CD4-positive, alpha-beta T cell treated with Interleukin-2 at 100 ng/mL for 4 hours (primary cell): ENCODE results near the gene ZBTB25.

Experiments used
- DNase-seq: peaks from one replicate; pipeline ENCODE4 v3.0.0-alpha.2; 2020; ENCODE audit warnings: low spot score

Gene ZBTB25

DNA sequence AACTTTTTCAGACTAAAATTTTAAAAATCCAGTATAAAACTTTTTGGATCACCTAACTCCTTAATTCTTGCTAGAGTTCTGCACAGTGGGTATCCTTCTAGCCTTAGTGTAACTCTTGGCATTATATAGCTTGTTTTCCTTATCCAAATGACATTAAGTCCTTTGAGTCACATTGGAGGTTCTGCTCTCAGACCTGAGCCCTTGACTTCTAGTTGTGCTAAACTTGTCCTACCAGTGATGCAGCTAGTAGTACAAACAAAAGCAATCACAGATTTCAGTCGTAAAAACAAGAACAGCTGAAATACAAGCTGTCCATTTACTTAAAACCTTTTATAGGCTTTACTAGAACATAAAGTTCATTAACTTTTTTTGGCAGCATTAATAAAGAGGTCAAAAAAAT, 11.4 kb upstream of the ZBTB25 start:
- DNase-seq: no peak

DNA sequence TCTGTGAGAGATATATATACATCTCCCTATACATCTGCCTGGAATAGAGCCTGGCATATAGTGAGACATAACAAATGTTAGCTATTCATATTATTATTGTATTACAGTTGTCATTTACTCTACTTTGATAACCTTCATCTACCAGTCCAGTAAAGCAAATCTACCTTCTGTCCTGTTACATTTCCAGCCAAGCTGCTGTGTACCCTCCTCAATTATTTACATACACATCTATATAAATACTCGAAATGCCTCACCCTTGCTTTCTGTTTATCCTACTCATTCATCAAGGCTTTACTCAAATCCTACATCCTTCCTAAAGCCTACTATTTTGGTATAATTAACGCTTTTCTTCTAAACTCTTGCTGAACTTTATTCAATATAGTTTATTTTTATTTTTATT, 9.6 kb upstream of the ZBTB25 start:
- DNase-seq: no peak

DNA sequence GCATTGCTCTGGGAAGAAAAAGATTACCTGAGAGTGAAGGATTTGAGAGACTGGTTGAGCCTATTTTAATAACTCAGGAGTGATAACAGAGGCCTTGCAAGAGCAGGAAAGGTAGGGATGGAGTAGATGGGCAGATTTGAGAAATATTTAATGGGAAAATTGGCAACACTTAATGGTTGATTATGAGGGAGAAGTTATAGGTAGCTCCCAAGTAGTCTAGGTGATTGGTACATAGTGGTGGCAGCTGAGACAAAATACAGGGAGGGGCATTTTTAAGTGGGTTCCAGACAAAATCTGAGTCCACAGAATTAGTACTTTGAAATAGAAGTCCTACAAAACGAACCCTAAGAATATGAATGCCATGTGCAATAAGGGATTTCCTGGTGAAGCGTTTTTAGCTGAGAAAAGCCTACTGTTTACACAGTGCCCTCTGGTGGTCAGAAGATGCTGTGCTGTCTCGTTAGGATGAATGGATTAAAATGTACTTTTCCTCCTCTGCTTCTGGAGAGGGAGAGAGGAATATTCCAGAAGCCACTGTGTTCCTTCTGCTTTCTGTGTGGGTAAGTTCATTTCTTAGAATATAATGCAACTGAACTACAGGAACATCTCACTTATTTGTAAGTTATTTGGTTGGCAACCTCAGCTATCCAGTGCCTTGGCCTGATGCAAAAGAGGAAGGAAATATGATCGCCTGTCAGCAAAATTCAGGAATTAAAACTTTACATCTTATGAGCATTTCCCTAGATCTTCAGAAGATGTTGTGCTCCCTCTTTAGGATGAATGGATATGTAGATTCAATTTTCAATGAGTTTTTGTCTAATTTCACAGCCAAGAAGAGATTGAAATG, 7.4 kb upstream of the ZBTB25 start:
- DNase-seq: peak; percentile 75

DNA sequence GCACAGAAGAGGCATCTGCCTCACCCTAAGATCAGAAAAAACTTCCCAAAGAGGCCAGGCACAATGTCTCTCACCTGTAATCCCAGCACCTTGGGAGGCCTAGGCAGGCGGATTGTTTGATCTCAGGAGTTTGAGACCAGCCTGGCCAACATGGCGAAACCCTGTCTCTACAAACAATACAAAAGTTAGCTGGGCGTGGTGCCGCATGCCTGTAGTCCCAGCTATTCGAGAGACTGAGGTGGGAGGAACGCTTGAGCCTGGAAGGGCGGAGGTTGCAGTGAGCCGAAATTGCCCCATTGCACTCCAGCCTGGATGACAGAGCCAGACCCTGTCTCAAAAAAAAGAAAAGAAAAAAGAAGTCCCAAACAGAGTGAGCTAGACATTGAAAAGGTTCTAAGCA, 5.4 kb upstream of the ZBTB25 start:
- DNase-seq: no peak

DNA sequence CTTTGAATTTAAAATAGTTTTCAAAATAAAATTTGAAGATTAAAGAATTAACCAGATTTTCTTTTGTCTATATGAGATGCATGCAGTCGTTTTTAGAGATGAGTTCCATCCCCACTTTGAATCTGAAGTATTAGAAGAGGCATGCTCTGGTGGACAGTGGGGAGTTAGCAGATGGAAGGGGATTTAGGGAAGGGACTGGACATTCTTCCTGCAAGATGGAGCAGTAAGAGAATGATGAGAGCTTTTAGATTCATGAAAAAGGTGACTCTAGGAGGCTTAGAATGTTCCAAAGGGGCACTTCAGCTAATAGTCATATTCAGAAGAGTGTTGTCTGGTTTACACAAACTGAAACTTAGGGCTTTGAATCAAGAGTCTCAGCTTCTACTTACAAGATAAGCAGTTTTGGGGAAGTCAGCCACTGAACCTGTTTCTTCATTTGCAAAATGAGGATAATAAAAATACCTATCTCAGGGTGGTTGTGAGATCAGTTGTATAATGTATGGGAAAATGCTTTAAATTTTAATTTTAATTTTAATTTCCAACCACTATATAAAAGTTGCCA, 4.7 kb upstream of the ZBTB25 start:
- DNase-seq: no peak

DNA sequence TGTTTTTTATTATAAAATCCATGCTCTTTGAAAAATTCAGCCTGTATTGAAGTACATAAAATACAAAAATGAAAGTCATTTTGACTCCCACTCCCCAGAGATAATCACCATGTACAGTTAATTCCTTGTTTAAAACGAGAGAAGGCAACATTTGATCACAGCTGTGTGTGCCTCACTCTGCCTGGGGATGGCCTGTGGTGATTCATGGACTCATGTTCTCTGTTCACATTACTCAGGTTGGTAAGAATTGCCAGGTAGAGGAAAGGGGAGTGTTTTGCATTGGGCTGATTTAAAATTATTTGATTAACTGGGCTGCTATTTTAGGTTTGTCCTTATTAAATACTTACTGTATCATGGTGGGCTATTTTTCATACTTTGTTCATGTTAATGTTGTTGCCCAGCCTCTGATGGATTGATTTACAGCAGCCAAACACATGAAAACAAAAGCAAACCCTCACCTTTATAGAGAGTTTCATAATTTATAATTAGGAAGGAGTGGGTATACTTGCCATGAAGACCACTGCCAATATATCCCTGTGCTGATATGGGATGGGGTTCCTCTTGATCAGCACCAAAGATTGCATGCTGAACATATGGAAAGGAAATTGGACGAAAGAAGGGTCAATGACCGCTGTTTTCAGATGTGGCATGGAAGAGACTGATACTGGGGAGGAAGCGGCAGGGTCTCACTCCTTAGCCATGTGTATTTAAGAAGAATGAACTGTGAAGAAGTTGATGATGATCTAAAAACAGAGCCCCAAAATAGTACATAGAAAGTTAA, 3.9 kb upstream of the ZBTB25 start:
- DNase-seq: peak; percentile 56

DNA sequence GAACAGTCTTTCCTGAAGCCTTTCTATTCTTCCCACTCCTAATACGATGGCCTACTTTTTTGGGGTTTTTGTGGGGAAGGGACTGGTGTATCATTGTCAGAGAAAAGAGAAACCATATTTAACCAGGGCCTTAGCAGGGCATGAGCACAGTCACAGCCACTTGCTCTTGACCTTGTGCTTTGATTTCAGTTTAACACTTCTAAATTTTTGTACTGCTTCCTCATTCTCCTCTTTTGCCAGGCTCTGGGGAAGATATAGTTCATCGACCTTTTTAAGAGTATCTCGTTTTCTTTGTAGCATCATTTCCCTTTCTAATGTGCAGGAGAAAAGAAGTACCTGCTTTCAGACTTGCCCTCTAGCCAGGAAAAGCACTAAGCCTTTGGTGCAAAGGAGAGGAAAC, 3.1 kb upstream of the ZBTB25 start:
- DNase-seq: no peak

DNA sequence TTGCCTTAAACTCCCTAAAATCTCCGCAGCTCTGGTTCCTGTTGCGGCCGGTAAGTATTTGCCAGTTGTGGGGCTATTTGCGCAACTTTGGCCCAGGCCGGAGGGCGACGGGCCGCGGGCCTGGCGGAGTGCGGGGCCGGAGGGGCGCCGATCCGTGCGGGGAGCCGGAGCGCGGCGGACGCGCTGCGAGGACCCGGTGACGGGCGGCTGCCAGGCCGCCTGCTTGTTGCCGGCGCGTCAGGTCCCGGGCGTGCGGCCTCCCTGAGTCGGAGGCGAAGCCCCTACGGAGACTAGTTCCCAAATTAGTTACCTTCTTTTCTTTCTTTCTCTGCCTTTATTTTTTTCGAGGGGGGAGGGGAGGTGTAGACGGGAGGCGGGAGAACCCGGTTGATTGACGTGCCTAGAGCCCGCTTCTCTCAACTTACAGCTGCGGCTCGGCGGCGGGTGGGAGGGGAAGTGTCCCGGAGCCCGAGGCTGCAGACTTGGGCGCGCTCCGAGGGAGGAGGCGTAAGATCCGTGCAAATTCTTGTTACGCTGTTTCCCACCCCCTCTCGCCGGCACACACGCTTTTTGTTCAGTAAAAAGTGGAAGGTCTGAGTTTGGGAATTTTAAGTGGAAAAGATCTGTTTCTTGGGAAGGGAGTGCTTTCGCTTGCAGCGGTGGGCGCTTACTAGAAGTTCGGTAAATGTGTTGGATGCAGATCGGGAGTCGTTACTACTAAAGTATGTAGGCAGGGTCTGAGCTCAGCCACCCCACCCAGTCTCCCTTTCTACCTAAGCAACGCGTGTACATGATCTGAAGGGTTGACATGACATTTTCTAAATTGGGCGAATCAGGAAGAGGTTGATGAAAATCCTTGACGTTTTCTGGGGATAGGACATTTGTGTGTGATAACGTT, 1.5 kb upstream of the ZBTB25 start:
- peak; percentile 86 for DNase-seq

DNA sequence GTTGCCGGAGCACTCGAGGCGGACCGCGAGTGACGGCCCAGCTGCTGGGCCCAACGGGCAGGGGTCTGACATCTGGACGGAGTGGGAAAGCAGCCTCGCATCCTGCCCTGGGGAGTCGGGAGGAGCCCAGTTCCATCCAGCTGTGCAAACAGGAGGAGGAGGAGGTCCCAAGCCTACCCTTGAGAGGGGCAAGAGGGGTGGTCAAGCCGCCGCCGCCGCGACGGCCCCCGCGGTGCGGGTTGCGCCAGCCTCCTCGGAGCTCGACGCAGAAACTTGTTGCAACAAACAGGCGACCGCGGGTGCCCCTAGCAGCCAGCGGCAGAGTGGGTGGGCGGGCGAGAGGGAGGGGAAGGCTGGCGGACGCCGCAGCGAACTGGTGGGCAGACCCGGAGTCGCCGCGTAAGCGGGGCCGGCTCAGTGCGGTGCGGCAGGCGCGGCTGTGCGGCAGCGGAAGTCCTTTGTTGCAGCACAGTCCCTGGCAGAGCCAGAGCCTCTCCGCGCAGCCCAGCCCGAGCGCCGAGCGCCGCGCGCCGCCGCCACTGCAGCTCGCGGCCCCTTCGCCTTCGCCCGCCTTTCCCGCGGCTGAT, 765 bp upstream of the ZBTB25 start, which contains the start of gene ZBTB1:
Gene ZBTB1, plus strand, starts transcription at position 461 of the 587 bp plus-strand sequence. CDS start 16,735 bp downstream, outside the sequence.
- DNase-seq: peak; percentile 83

DNA sequence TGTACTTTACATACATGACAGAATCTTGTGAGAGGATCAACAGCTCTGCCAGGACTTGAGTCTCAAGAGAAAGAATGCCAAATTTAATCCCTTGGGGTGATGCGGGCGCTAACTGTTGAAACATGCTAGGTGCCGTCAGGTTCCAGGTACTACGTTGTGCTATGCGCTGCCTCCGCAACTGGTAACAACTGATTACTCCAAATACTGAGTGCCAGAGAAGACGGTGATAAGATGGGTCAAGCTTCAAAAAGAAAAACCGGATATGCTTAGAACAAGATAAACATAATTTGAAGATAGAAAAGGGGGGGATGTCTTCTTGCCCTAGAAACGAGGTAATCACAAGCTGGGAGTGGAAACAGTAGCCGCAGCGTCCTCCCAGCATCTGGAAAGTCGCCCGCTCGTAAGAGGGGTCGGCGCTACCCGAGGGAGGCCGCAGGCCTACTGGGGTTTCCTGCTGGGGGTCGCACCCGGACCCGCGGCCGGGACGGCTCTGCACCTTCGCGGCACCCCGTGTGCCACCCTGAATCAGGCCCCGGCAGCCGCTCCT, 678 bp downstream of the ZBTB25 start:
- DNase-seq: peak; percentile 41

DNA sequence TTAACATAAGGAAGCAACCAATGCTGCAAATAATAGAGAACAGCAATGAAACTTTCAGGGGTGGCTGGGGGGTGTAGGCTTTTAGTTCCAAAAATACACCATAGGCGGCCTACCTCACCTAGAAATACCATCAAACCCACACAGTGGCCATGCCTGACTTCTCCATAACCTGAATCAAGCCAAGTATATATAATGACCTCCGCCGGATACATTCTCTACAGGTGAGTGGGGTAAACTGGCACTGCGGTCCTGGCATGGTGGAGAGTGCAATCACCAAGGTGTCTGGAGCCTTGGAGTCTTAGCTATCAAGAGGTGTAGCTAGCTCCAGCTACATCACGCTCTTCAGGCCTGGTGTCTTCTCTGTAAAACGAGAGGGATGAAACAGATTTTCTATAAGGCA, 1.2 kb downstream of the ZBTB25 start:
- DNase-seq: no peak

DNA sequence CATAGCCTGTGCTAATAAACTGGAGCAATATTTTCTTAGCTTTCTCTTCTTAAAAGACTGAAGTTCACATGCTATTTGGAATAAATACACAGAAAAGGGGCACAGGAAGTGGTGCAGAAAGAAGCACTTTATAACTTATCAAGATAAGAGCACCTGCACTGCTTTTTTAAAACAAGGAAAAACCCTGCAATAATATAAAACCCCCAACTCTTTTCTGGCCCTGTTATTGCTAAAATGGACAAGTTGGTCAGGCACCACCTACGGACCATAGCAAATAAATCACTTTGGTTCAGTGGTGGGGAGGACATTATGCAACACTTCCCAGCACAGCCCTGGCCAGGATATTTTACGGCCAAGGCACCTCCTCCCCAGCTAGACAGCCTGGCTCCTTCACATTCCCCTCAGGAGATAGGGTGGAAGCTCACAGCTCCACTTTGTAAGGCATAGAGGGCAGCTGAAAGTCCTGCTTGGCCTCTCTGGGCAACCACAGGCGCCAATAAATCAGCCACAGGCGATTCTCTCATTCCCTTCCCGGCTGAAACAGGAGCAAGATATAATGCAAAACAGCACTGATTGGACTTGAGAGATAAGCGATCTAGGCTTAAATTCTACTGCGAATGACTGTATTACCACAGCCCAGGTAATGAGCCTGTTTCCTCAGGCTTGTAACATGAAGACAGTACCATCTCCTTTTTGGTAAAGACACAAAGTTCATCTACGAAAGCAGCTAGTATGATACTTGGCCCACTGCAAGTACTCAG, 2.0 kb downstream of the ZBTB25 start:
- DNase-seq: peak; percentile 44

DNA sequence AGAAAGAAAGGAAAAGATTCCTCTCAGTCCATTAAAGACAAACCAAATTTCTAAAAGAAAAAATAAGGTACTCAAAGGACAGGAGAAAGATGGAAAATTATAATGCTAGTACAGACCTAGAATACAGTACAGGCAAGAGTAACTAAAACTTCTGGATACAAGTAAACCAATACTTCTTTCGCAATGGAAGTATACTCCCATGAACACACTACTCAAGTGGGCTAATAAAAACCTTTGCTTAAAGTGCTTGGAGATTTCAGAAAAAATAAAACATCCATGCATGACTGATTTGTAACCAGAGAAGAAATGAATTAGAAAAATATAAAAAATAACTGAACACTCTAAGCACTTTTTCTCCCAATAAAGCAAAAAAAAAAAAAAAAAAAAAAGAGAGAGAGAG, 3.5 kb downstream of the ZBTB25 start:
- DNase-seq: no peak

DNA sequence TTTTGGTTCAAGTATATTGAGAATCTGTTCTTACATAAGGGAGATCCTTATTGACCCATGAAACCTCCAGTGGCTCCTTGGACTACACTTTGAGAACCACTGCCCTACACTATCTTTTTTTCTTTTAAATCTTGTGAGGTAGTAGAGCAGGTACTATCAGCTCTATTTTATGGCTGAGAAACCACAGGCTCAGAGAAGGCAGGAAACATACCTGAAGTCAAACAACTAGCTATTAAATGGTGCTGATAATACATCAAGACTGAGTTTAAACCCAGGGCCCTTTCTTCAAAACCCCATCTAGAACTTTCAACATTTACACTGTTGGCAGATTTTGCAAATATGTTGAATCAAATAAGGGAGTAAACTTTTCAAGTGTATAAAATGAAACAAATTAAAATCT, 6.9 kb downstream of the ZBTB25 start:
- DNase-seq: peak; percentile 12

DNA sequence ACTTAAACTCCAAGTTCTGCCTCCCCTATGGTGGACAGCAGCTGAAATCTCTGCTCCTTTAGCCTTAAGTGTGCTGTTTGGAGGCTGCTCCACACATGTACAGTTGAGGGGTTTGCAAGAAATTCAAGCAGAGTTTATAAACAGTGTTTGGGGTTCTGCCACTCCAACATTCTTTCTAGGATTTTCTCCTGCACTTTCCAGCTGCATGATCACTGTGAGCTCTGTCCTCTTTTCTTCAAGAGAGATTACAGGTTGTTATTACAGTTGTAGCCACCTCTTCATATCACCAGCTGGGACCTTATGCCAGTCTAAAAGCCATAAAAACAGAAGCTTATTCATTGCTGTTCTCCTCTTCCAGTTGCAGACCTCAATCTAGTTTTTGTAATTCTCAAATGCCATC, 8.4 kb downstream of the ZBTB25 start:
- DNase-seq: no peak

DNA sequence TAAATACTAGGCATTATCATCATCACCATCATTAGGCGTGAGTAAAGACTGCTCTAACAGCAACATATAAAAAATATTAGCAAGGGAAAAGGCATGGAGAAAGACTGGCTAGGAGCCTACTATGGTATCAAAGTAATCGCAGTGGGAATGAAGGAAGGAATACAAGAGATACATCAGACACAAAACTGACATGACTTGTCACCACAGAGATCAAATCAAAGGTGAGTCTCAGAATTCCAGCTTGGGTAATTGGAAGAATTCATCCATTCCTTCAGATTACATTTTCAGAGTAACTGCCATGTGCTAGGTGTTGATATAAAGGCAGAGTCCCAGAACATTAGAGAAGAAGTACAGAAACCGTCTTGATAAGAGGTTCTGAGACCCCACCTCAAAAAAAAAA, 10.2 kb downstream of the ZBTB25 start:
- no peak for DNase-seq

DNA sequence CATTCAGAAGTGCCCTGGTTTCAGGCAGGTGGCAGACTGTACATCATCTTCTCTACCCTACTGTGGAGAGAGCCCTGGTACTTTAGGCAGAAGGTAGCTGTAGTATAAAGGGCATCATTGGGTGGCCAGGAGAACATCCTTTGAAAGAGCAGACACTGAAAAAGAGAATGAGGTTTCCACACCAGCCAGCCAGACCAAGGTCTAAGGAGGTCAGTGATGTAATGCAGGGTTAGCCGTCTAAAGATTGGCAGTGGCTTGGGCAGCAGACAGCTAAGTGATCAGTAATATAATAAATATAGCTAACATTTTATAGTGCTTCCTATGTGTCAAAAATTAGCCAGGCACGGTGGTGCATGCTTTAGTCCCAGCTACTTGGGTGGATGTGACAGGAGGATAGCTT, 12.0 kb downstream of the ZBTB25 start:
- no peak for DNase-seq

DNA sequence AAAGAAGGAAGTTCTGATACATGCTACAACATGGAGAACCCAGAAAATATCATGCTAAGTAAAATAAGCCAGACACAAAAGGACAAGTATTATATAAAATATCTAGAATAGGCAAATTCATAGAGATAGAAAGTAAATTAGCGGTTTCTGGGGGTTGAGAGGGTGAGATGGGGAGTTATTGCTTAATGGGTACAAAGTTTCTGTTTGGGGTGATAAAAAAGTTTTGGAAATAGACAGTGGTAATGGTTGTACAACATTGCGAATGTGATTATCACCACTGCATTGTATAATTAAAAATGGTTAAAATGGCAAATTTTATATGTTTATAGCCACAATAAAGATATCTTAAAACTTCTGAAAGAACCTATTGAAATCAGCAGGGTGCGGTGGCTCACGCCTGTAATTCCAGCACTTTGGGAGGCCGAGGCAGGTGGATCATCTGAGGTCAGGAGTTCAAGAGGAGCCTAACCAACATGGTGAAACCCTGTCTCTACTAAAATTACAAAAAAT, 15.0 kb downstream of the ZBTB25 start:
- DNase-seq: no peak

DNA sequence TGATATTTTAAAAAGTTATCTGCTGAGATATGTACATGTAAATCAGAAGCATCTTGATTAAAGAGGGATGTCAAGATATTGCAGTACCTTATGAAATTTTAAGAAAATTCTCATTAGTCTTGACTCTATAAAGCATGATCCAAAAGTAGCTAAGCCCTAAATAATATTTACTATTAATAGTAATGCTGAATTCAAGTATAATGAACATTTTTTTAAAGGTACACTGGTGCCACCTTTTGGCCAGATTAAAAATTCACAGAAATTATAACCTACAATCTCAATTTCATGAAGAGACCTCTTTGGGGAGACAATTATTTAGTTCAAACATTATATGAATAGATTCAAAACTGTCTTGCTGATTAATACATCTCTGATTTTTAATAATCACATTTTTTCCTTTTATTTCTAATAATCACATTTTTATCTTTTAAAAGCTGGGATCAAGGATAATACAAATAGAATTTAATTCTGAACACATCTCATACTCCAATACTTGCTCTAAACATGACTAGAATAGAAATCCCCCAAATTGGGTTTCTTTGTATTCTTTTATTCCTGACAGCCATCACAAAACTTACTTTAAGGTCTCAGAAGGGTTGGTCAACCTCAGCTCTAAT, 24.9 kb downstream of the ZBTB25 start:
- DNase-seq: peak; percentile 62

DNA sequence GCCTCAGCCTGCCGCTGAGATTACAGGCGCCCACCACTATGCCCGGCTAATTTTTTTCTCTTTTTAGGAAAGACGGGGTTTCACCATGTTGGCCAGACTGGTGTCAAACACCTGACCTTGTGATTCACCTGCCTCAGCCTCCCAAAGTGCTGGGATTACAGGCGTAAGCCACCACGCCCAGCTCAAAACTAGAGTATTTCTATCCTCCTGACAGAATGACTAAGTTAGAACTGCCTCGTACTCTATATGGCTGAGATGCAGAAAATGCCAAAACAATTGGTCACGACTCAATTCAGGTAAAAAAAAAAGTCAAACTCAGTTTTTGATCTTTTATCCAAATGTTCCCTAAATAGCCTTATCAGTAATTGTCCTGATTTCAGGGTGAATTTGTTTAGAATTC, 27.2 kb downstream of the ZBTB25 start:
- no peak for DNase-seq
